Measurements from ENCODE around the gene RAD51. TPM values are rescaled to one million over a fixed set of nuclear protein-coding genes. Genes with fewer than 3 reads are reported as not detected.

The RAD51 gene
- total and polyA plus RNA-seq, 2 donors (not counting 1 experiment from before 2014, with no cell fraction given), result 1.3 to 5.0 TPM

DNA sequence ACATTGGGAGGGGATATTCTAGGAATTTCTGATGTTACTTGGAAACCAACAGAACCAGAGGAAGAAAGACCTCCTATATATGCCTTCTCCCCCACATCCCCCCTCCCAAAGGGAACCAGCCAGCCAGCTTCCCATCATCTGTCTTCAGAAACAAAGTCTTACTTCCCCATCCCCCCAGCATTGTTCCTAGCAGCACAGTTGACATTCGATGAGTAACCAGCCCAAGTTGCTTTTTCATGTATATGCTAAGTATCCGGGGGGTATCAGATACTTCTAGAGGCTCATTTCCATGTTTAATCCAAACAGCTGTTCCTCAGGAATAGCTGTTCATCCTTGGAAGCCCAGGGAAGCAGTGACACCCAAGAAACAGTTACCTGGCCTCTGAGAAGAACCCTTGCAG, 44.1 kb downstream of the RAD51 start:
- DNase-seq (ENCODE audit: low read depth in 2 of 2), result no peak
- no peaks in the 10 kb centered on the region for H3K79me2 ChIP-seq (ENCODE audit: control insufficient read depth, insufficient read depth, low read length)

GRCh38 chr15:40739854-40740253, 44.9 kb downstream of the RAD51 start:
- no peaks in the 10 kb centered on the region for H4K20me1 ChIP-seq (ENCODE audit: control insufficient read depth, extremely low read depth, insufficient read depth, low read length)
- no peaks in the 10 kb centered on the region for H3K27me3 ChIP-seq (ENCODE audit: control insufficient read depth, insufficient read depth, low read length)
- H3K4me2 ChIP-seq (ENCODE audit: extremely low read depth, insufficient read depth, low read length), result no peak overlapping the region
- TF ChIP-seq, protein P1, sequence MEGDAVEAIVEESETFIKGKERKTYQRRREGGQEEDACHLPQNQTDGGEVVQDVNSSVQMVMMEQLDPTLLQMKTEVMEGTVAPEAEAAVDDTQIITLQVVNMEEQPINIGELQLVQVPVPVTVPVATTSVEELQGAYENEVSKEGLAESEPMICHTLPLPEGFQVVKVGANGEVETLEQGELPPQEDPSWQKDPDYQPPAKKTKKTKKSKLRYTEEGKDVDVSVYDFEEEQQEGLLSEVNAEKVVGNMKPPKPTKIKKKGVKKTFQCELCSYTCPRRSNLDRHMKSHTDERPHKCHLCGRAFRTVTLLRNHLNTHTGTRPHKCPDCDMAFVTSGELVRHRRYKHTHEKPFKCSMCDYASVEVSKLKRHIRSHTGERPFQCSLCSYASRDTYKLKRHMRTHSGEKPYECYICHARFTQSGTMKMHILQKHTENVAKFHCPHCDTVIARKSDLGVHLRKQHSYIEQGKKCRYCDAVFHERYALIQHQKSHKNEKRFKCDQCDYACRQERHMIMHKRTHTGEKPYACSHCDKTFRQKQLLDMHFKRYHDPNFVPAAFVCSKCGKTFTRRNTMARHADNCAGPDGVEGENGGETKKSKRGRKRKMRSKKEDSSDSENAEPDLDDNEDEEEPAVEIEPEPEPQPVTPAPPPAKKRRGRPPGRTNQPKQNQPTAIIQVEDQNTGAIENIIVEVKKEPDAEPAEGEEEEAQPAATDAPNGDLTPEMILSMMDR (conservative IDR thresholded peaks at IDR 0.05 in 1 of 2, IDR thresholded peaks at IDR 0.05 in 1 of 2; ENCODE audit: low read depth in 1 of 2, low read length in 2 of 2), result no peak
- no peak for TF ChIP-seq EZH2 (IDR thresholded peaks at IDR 0.05; ENCODE audit: low read length, missing control alignments)
- H3K9me3 ChIP-seq (ENCODE audit: control insufficient read depth, insufficient read depth, low read depth, low read length), result no peaks in the 10 kb centered on the region
- no peak overlapping the region for H3K9ac ChIP-seq (ENCODE audit: insufficient read depth, low read length)
- H3K27ac ChIP-seq (ENCODE audit: insufficient read depth, low read length), result no peak overlapping the region
- peaks cover 1% of the 10 kb centered on the region for H3K36me3 ChIP-seq (ENCODE audit: control insufficient read depth, insufficient read depth, low read length)
- no peaks in the 10 kb centered on the region for H3K79me2 ChIP-seq (ENCODE audit: control insufficient read depth, insufficient read depth, low read length)
- no peak overlapping the region for H2AFZ ChIP-seq (ENCODE audit: low read length)
- no peak overlapping the region for H3K4me3 ChIP-seq (replicated peaks in 1 of 4; ENCODE audit: control extremely low read depth in 1 of 4, insufficient read depth in 1 of 4, low read depth in 3 of 4, low read length in 4 of 4)
- no peak for DNase-seq (ENCODE audit: low read depth in 2 of 2)
- H3K4me1 ChIP-seq (ENCODE audit: control insufficient read depth, extremely low read depth, insufficient read depth, low read length), result peaks cover 12% of the 10 kb centered on the region

More for the DNA sequence above, 44.1 kb downstream of the RAD51 start:
- Histone ChIP-seq H3K9ac (ENCODE audit: insufficient read depth, low read length) (no peak overlapping the region), H3K4me1 (ENCODE audit: control insufficient read depth, extremely low read depth, insufficient read depth, low read length) (peaks cover 6% of the 10 kb centered on the region), H3K27me3 (ENCODE audit: control insufficient read depth, insufficient read depth, low read length) (no peaks in the 10 kb centered on the region), H3K4me2 (ENCODE audit: extremely low read depth, insufficient read depth, low read length) (no peak overlapping the region), H3K9me3 (ENCODE audit: control insufficient read depth, insufficient read depth, low read depth, low read length) (no peaks in the 10 kb centered on the region), H2AFZ (ENCODE audit: low read length) (no peak overlapping the region), H3K36me3 (ENCODE audit: control insufficient read depth, insufficient read depth, low read length) (peaks cover 2% of the 10 kb centered on the region), H3K4me3 (replicated peaks in 1 of 4; ENCODE audit: control extremely low read depth in 1 of 4, insufficient read depth in 1 of 4, low read depth in 3 of 4, low read length in 4 of 4) (no peak overlapping the region), H4K20me1 (ENCODE audit: control insufficient read depth, extremely low read depth, insufficient read depth, low read length) (no peaks in the 10 kb centered on the region), H3K27ac (ENCODE audit: insufficient read depth, low read length) (no peak overlapping the region)
- TF ChIP-seq, protein P1 (conservative IDR thresholded peaks at IDR 0.05 in 1 of 2, IDR thresholded peaks at IDR 0.05 in 1 of 2; ENCODE audit: low read depth in 1 of 2, low read length in 2 of 2), result no peak
- TF ChIP-seq EZH2 (IDR thresholded peaks at IDR 0.05; ENCODE audit: low read length, missing control alignments), result no peak

DNA sequence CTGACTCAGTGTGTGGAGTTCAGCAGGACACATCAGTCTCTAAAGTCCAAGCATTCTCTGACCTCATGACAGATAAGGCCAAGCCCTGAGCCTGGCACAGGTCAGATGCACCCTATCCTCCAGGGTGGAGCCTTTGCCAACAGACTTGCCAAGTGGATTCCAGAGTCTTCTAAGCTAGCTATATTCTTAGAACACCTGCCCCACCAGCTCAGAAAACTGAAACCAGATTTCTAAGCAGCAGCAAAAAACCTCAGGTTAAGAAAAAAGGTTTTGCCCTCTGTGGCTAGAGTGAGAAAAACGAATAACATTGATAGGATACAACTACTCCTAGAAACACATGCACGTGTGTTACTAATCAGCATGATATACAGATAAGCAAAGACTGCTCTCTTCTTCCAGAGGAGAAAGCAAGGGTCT, 48.5 kb downstream of the RAD51 start:
- no peak overlapping the region for H3K27ac ChIP-seq (ENCODE audit: insufficient read depth, low read length)

More for the DNA sequence above, 48.5 kb downstream of the RAD51 start:
- H3K4me1 ChIP-seq (ENCODE audit: control insufficient read depth, extremely low read depth, insufficient read depth, low read length), result peaks cover 17% of the 10 kb centered on the region
- no peaks in the 10 kb centered on the region for H3K79me2 ChIP-seq (ENCODE audit: control insufficient read depth, insufficient read depth, low read length)
- TF ChIP-seq, protein P1 (conservative IDR thresholded peaks at IDR 0.05 in 1 of 2, IDR thresholded peaks at IDR 0.05 in 1 of 2; ENCODE audit: low read depth in 1 of 2, low read length in 2 of 2), result no peak
- no peak for TF ChIP-seq EZH2 (IDR thresholded peaks at IDR 0.05; ENCODE audit: low read length, missing control alignments)
- H3K4me2 ChIP-seq (ENCODE audit: extremely low read depth, insufficient read depth, low read length), result no peak overlapping the region
- H4K20me1 ChIP-seq (ENCODE audit: control insufficient read depth, extremely low read depth, insufficient read depth, low read length), result no peaks in the 10 kb centered on the region
- no peak overlapping the region for H2AFZ ChIP-seq (ENCODE audit: low read length)
- no peak for DNase-seq (ENCODE audit: low read depth in 2 of 2)
- no peak overlapping the region for H3K9ac ChIP-seq (ENCODE audit: insufficient read depth, low read length)
- H3K4me3 ChIP-seq (replicated peaks in 1 of 4; ENCODE audit: control extremely low read depth in 1 of 4, insufficient read depth in 1 of 4, low read depth in 3 of 4, low read length in 4 of 4), result no peak overlapping the region
- H3K27me3 ChIP-seq (ENCODE audit: control insufficient read depth, insufficient read depth, low read length), result no peaks in the 10 kb centered on the region
- no peaks in the 10 kb centered on the region for H3K9me3 ChIP-seq (ENCODE audit: control insufficient read depth, insufficient read depth, low read depth, low read length)
- peaks cover 7% of the 10 kb centered on the region for H3K36me3 ChIP-seq (ENCODE audit: control insufficient read depth, insufficient read depth, low read length)
